Liver (tissue), 9 donors: ENCODE data around the gene CROCC2. TPM values are rescaled to one million over a fixed set of nuclear protein-coding genes. Genes with fewer than 3 reads are reported as not detected.

ENCODE experiments used
- DNase-seq: peaks from one replicate; pipeline ENCODE4 v3.0.0-alpha.2; 2017; ENCODE audit warnings: low spot score
- H3K27ac ChIP-seq, 2 donors: one replicate each; pipeline ENCODE4 v1.7.0; 2013; ENCODE audit warnings: inconsistent platforms in 2 of 2, low read length in 2 of 2, control low read depth in 1 of 2, low read depth in 1 of 2, mild to moderate bottlenecking in 1 of 2
- H3K27me3 ChIP-seq, 4 donors: one replicate each; pipeline versions ENCODE4 v1.6.1 to v1.7.0; 2013; ENCODE audit warnings: low read length in 3 of 4, inconsistent platforms in 1 of 4, mild to moderate bottlenecking in 1 of 4, moderate library complexity in 1 of 4; ENCODE audit not compliant: control insufficient read depth in 4 of 4, insufficient read depth in 4 of 4
- H3K36me3 ChIP-seq, 4 donors: one replicate each; pipeline versions ENCODE4 v1.6.1 to v1.7.0; 2013; ENCODE audit warnings: low read length in 3 of 4, mild to moderate bottlenecking in 3 of 4, low read depth in 1 of 4, moderate library complexity in 1 of 4; ENCODE audit not compliant: control insufficient read depth in 4 of 4, insufficient read depth in 3 of 4
- H3K4me1 ChIP-seq, 4 donors: one replicate each; pipeline versions ENCODE4 v1.6.1 to v1.7.0; 2013; ENCODE audit warnings: low read length in 3 of 4, mild to moderate bottlenecking in 3 of 4, moderate library complexity in 1 of 4; ENCODE audit not compliant: control insufficient read depth in 4 of 4, insufficient read depth in 4 of 4
- H3K4me3 ChIP-seq, 3 donors: one replicate each; pipeline versions ENCODE4 v1.6.1 to v1.7.0; 2013; ENCODE audit warnings: low read length in 3 of 3, control low read depth in 1 of 3, low read depth in 1 of 3, mild to moderate bottlenecking in 1 of 3
- H3K9ac ChIP-seq, 2 donors: one replicate each; pipeline ENCODE4 v1.7.0; 2013; ENCODE audit warnings: low read length in 2 of 2, mild to moderate bottlenecking in 2 of 2, moderate library complexity in 2 of 2, control low read depth in 1 of 2, low read depth in 1 of 2
- H3K9me3 ChIP-seq, 4 donors: one replicate each; pipeline versions ENCODE4 v1.6.1 to v1.7.0; 2013; ENCODE audit warnings: low read length in 3 of 4; ENCODE audit not compliant: control insufficient read depth in 4 of 4
- EGR1 ChIP-seq, 2 donors: IDR thresholded peaks; 2 replicates each; pipeline ENCODE4 v1.6.1; 2016 to 2018; ENCODE audit warnings: antibody characterized with exemption in 2 of 2, low read depth in 2 of 2
- FOXA1 ChIP-seq: IDR thresholded peaks from 2 replicates; pipeline ENCODE4 v1.6.1; 2016; ENCODE audit warnings: antibody characterized with exemption
- GABPA ChIP-seq, 2 donors: IDR thresholded peaks in 1 of 2; conservative IDR thresholded peaks in 1 of 2; 2 replicates each; pipeline ENCODE4 v1.6.1; 2016; ENCODE audit warnings: antibody characterized with exemption in 2 of 2, mild to moderate bottlenecking in 1 of 2, moderate library complexity in 1 of 2
- NR2F2 ChIP-seq: IDR thresholded peaks from 2 replicates; pipeline ENCODE4 v1.6.1; 2016; ENCODE audit warnings: antibody characterized with exemption
- RAD21 ChIP-seq, 2 donors: IDR thresholded peaks; 2 replicates each; pipeline ENCODE4 v1.6.1; 2016; ENCODE audit warnings: antibody characterized with exemption in 2 of 2, mild to moderate bottlenecking in 2 of 2
- SP1 ChIP-seq: IDR thresholded peaks from 2 replicates; pipeline ENCODE4 v1.6.1; 2018; ENCODE audit warnings: antibody characterized with exemption, mild to moderate bottlenecking
- YY1 ChIP-seq: IDR thresholded peaks from 2 replicates; pipeline ENCODE4 v1.6.1; 2016; ENCODE audit warnings: antibody characterized with exemption, mild to moderate bottlenecking
- WGBS: extraction: QIAGEN DNeasy Blood & Tissue Kit; methylation state at CpG from one replicate; pipeline ENCODE4 v1.1.7; 2013; 5-methylcytosine and 5-hydroxymethylcytosine counted together
- polyA plus RNA-seq, 2 donors: library from polyadenylated mRNA; stranded (reverse) in 1 of 2; unstranded in 1 of 2; fragments of 200-250 nt in 1 of 2; fragments of >200 nt in 1 of 2; fragmentation: Nextera tagmentation in 1 of 2; extraction: Ambion mirVana in 1 of 2; gene quantifications; one replicate each; pipeline versions ENCODE4 v1.2.1 to v1.2.3, GENCODE V29; 2013 to 2015
- total RNA-seq, 2 donors: library from RNA; depleted of rRNA; stranded (reverse); fragments of >200 nt; gene quantifications; one replicate each; pipeline ENCODE4 v1.2.3, GENCODE V29; 2014
- TF ChIP-seq, protein P1 (sequence below): IDR thresholded peaks from 2 replicates; pipeline ENCODE4 v1.6.1; 2016; ENCODE audit warnings: antibody characterized with exemption
- TF ChIP-seq, protein P2 (sequence below): IDR thresholded peaks from 2 replicates; pipeline ENCODE4 v1.6.1; 2016; ENCODE audit warnings: antibody characterized with exemption
- TF ChIP-seq, protein P3 (sequence below): fragments of 150-350 bp; IDR thresholded peaks from 2 replicates; pipeline ENCODE4 v1.5.1; 2017; ENCODE audit warnings: improper control_type of control experiment, low read depth, low read length; ENCODE audit not compliant: missing input control
- donor health status: healthy.
- donor health status: healthy.
- donor health status: healthy.
- donor health status: healthy.
- donor health status: healthy.

CROCC2 gene
- total and polyA plus RNA-seq, 4 donors, result under 0.01 to 0.13 (median 0.05) TPM

DNA sequence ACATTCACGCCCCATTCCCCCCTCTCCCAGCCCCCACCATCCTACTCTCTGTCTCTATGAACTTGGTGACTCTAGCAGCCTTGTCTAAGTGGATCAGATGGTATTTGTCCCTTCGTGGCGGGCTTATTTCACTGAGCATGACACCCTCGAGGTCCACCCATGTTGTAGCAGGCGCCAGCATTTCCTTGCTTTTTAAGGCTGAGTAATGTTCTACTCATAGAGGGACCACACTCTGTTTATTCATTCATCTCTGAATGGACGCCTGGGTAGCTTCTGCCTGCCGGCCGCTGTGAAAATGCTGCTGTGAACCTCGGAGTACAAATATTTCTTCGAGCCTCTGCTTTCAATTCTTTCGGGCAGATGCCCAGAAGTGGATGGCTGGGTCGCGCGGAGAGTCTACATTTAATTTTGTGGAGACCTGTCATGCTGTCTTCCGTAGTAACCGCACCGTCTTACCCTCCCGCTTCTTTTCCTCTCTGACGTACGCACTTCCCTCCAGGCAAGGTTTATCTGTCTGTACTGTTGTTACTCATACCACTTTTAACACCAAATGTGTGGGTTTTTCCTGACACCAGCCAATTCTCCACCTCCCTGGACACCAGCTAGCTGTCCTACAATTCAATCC lies 5.6 kb downstream of the CROCC2 start:
- H3K27ac ChIP-seq, result peak overlapping the region in 1 of 2 donors; percentile 42
- no peak overlapping the region for H3K9ac ChIP-seq
- H3K4me1 ChIP-seq, result peaks cover 0 to 17% (median 5%) of the 10 kb centered on the region in 4 donors
- H3K27me3 ChIP-seq, result no peaks in the 10 kb centered on the region
- no peak overlapping the region for H3K4me3 ChIP-seq
- DNase-seq, result no peak
- H3K36me3 ChIP-seq, result no peaks in the 10 kb centered on the region
- TF ChIP-seq, protein P1, sequence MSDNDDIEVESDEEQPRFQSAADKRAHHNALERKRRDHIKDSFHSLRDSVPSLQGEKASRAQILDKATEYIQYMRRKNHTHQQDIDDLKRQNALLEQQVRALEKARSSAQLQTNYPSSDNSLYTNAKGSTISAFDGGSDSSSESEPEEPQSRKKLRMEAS, result no peak
- TF ChIP-seq, protein P2, sequence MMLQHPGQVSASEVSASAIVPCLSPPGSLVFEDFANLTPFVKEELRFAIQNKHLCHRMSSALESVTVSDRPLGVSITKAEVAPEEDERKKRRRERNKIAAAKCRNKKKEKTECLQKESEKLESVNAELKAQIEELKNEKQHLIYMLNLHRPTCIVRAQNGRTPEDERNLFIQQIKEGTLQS, result no peak
- TF ChIP-seq YY1 (no peak), GABPA (IDR thresholded peaks at IDR 0.05 in 1 of 2, conservative IDR thresholded peaks at IDR 0.05 in 1 of 2) (no peak), FOXA1 (no peak)
- 82% methylated on average over 20 of the region's 20 CpGs for WGBS
- H3K9me3 ChIP-seq, result no peaks in the 10 kb centered on the region

DNA sequence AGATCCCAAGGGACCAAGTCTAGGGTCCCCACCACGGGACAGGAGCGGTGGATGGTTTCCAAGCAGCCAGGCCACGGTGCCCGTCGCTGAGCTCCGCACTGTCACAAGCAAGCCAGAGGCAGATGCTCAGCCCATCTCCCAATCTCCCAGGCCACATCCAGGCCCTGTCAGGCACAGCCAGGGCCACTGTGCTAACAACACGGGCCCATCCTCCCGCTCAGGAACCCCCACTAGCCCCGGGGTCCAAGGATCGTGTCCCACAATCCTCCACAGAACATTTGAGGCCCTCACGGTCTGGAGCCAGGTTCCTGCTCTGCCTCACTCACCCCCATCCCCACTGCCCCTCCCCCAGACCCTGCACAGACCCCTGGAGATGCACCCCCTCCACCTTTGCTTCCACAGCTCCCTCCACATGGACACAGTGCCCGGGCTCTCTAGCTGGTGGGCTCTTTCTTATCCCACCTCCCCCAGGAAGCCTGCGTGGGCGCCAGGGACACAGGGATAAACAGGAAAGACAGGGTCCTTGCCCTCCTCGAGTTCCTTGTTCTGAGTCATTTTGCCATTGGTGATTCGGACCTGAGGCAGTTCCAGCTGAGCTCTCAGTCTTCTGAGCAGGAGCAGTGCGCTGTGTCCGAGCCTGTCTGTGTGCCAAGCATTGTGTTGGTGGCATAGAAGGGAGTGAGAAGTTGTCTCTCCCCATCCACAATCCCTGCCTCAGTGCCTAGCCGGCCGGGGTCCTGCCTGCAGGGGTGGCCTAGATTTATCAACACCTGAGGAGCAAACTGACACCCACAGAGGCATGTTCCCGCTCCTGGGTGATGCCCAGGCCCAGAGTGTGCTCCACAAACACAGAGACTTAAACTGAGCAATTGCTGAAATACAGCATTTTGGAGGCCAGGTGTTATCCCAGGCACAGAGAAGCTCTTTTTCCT lies 7.0 kb downstream of the CROCC2 start:
- WGBS, result 85% methylated on average over 21 of the region's 21 CpGs
- Histone ChIP-seq H3K27ac (peak overlapping the region; percentile 42 to 47), H3K9me3 (no peaks in the 10 kb centered on the region), H3K9ac (no peak overlapping the region), H3K4me1 (peaks cover 0 to 17% (median 5%) of the 10 kb centered on the region in 4 donors), H3K27me3 (no peaks in the 10 kb centered on the region), H3K4me3 (no peak overlapping the region), H3K36me3 (no peaks in the 10 kb centered on the region)
- no peak for DNase-seq
- no peak for TF ChIP-seq EGR1 (IDR thresholded peaks at IDR 0.05; ENCODE audit: low read depth in 2 of 2)
- no peak for TF ChIP-seq SP1

DNA sequence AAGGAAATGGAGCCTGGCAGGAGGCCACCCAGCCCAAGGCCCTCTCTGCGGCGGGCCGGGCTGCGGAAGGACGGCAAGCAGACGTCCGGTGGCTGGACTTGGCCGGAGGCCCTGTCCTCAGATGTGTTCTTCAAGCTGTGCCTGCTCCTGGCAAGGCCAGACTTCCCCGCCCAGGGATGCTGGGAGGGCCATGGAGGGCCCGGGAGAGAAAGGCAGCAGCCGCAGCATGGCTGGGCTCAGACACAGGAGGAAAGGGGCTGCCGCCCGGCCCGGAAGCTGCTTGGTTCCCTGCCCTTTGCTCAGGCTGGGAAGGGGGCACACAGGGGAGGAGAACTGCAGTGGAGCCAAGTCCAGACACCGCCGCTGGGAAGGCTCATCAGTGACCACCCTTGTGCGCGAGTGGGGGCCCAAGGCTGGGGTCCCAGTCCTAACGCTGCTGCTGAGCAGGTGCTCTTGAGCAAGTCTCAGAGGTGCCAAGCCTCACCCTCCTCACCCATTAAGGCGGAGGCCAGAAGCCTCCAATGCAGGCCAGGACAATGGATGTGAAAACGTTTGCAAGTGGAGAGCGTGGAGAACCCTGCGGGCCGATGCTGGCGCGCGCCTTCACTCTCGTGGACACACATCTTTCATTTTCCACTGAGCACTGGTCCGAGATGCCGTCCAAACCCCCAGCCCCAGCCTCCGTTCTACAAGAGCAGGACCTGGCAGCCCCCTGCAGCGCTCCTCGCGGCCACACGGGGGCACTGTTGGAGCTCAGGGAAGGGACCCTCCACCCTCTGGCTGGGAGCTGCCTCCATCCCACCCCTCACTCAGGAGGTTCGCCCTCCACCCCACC lies 7.9 kb downstream of the CROCC2 start:
- peaks cover 0 to 17% (median 5%) of the 10 kb centered on the region in 4 donors for H3K4me1 ChIP-seq
- H3K9ac ChIP-seq, result no peak overlapping the region
- H3K36me3 ChIP-seq, result no peaks in the 10 kb centered on the region
- whole genome bisulfite sequencing, result 49% methylated on average over 36 of the region's 36 CpGs
- H3K9me3 ChIP-seq, result no peaks in the 10 kb centered on the region
- peak; percentile 76 for DNase-seq
- H3K27me3 ChIP-seq, result no peaks in the 10 kb centered on the region
- TF ChIP-seq FOXA1, result no peak
- TF ChIP-seq, protein P3, sequence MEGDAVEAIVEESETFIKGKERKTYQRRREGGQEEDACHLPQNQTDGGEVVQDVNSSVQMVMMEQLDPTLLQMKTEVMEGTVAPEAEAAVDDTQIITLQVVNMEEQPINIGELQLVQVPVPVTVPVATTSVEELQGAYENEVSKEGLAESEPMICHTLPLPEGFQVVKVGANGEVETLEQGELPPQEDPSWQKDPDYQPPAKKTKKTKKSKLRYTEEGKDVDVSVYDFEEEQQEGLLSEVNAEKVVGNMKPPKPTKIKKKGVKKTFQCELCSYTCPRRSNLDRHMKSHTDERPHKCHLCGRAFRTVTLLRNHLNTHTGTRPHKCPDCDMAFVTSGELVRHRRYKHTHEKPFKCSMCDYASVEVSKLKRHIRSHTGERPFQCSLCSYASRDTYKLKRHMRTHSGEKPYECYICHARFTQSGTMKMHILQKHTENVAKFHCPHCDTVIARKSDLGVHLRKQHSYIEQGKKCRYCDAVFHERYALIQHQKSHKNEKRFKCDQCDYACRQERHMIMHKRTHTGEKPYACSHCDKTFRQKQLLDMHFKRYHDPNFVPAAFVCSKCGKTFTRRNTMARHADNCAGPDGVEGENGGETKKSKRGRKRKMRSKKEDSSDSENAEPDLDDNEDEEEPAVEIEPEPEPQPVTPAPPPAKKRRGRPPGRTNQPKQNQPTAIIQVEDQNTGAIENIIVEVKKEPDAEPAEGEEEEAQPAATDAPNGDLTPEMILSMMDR, result peak; percentile 70
- TF ChIP-seq NR2F2, result peak; percentile 28
- TF ChIP-seq RAD21 (IDR thresholded peaks at IDR 0.05), result peak in 1 of 2 donors; percentile 83
- peak overlapping the region; percentile 42 to 47 for H3K27ac ChIP-seq
- no peak overlapping the region for H3K4me3 ChIP-seq
